HUDEP-2 (cell line): Measurements from ENCODE around the gene CDH4.

ENCODE experiments used
- DNase-seq, 76 experiments: peaks; one replicate each; lab custom pipeline; 2025; ENCODE audit not compliant: unreplicated experiment in 76 of 76; lab: John Stamatoyannopoulos, UW

The CDH4 gene

GRCh38 chr20:61691978-61692377, 439.9 kb downstream of the CDH4 start:
- no peak for DNase-seq

DNA sequence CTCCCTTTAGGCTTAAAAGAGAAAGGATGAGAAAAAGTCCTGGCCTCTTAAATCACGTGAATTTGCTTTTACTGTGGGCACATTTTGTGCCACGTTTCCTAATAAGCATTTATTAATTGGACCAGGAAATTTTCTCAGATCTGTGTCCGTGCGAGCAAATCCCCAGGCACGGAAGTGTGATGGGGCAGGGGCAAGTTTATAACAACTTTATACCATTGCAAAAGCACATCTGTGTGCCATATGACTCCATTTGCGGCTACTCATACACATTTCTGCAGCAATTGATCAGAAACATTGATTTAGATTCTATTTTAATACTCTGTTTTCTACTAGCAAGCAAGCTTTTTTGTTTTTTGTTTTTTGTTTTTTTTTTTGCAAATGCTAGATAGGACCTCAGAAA, 440.4 kb downstream of the CDH4 start:
- no peak for DNase-seq

GRCh38 chr20:61693055-61693600, 441.1 kb downstream of the CDH4 start:
- no peak for DNase-seq

DNA sequence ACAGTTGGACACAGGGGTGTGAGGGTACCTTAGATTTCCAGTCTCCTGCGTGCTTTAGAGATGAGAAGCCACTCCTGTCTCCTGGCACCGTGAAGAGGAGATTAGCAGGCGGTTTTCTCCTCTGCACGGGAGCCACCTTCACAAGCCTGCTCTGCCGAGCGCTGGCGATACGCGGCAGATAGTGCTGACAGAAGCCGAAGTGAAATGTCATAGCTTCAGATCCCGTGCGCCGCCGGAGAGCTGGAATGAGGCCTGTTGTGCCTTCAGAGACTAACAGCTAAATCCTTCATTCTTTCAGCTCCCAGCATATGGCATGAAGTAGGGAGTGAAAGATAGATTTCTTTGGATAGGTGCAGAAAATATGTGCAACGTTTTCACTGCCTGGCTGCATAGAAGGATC, 442.6 kb downstream of the CDH4 start:
- DNase-seq, result no peak

GRCh38 chr20:61695741-61696140, 443.7 kb downstream of the CDH4 start:
- no peak for DNase-seq

- DNase-seq, result no peak
Measured at GRCh38 chr20:61696181-61696735, 444.2 kb downstream of the CDH4 start.

GRCh38 chr20:61697666-61698597, 445.9 kb downstream of the CDH4 start:
- DNase-seq, result no peak

DNA sequence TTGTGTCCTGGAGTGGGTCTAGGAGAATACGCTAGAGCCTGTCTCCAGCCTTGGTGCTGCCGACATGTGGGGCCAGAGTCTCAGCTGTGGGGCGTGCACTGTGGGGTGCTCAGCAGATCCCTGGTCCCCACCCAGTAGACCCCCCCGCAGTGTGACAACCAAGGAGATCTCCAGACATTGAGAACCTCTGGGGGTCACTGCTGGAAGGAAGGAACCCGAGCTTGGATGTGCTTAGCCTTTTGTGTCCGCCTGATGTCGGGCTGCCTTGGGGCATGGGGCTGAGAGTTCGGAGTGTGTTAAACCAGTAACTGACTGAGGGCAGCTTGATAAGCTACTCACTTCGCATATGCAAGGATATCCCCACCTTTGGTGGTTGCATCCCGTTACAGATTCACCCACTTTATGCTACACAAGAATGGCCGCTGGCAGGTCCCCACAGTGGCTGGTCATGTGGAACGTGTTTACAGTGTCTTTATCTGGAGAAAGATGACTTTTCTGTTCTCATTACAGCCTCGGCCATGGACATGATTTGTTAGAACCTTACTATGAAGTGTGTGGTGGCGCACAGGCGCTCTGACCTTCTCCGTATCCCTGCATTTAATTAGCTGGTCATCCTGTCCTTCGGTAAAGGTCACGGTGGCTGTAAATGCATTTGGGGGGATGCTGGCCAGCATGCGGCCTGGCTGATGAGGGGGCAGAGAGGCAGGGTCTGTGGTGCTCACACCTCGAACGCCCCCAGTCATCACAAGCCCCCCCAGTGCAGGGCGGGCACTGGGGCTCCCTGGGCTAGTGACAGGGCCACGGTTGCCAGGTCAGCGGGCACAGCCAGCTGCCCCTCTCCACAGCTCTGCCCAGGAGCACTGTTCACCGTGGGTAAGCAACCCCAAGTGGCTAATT, 446.8 kb downstream of the CDH4 start:
- no peak for DNase-seq

DNA sequence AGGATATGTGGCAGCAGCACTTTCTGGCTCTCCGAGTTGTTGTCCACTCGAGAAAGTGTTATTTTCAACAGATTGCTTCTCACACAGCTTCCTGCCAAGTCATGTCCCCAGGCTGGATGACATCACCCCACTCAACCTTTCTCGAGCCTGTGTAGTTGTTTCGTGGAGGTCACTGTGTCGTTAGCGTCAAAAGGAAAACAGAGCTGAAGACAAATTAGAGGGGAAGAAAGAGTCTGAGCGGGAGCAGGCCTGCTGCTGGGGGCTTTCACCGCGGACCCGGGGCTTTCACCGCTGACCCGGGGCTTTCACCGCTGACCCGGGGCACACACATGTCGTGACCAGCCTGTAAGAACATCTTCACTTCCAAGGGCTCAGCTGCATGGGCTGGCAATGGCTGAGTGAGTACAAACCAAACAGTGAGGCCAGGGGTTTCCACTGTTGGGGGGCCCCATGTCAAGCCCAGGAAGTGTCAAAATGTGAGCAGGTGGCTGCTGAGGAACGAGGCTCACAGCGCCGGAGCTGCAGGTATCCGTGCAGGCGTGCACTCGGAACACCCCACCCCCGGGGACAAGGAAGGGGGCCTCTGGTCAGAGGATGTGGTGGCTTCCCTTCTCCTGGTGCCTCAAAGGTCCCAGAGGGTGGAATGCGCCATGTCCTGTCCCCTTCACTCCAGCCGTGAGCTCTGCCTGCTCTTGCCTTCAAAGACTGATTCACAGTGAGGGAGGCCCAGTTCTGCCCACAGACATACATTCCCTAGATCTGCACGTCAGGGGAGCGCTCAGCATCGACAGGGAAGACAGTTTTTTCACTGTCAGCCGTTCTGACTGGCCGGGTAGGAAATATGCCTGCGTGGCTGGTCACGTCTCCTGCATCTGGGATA, 447.7 kb downstream of the CDH4 start:
- DNase-seq, result no peak

DNA sequence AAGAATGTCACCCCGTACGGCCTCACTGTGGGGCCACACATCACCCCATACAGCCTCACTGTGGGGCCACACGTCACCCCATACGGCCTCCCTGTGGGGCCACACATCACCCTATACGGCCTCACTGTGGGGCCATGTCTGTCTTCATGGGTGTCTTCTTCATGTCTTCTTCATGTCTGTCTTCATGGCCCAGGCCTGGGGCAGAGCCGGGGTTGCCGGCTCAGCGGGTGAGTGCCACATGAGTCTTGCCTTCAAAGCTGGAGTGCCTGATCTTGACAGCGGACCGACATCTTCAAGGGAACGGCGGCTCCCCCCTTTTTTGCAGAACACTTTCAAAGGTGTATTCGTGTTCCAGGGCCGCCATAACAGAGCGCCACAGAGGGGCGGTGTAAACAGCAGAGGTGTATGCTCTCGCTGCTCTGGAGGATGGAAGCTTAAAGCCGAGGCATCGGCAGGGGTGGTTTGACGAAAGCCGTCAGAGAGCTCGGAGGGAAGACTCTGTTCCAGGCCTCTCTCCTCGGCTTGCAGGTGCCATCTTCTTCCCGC, 448.6 kb downstream of the CDH4 start:
- no peak for DNase-seq

GRCh38 chr20:61701401-61701800, 449.3 kb downstream of the CDH4 start:
- no peak for DNase-seq

DNA sequence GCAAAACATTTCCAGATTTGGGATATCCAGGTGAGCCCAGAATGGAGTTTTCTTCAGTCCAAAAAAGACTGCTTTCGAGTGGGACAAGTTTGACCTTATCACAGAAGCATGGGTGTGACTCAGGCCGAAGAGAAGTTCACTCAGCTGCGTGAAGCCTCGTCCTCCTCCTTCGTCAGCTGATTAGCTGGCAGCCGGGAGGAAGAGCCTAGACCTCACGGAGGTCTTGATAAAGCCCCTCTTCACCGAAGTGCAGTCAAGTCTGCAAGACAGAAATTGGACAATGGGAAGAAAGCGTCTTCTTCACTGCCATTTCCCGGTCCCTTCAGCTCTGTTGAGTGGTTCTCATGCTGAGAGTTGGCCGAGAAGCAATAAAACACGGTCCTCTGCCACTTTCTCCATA, 449.7 kb downstream of the CDH4 start:
- DNase-seq, result no peak

- no peak for DNase-seq
Measured at GRCh38 chr20:61702246-61702645, 450.2 kb downstream of the CDH4 start.

- DNase-seq, result no peak
Measured at GRCh38 chr20:61704661-61705060, 452.6 kb downstream of the CDH4 start.

GRCh38 chr20:61705386-61706258, 453.6 kb downstream of the CDH4 start:
- DNase-seq, result no peak

- no peak for DNase-seq
Measured at GRCh38 chr20:61706259-61706961, 454.3 kb downstream of the CDH4 start.

- no peak for DNase-seq
Measured at GRCh38 chr20:61708891-61709290, 456.8 kb downstream of the CDH4 start.

- DNase-seq, result no peak
Measured at GRCh38 chr20:61710108-61710507, 458.0 kb downstream of the CDH4 start.
